22Rv1 (cell line): Measurements from ENCODE around the gene EOMES.

Source experiments
- H3K27ac ChIP-seq: fragments of 450-650 bp; 2 replicates; pipeline ENCODE4 v1.5.1; 2017
- CTCF ChIP-seq: fragments of 450-650 bp; IDR thresholded peaks from 2 replicates; pipeline ENCODE4 v1.5.1; 2017; ENCODE audit warnings: mild to moderate bottlenecking
- ZFX ChIP-seq: fragments of 450-650 bp; IDR thresholded peaks from 2 replicates; pipeline ENCODE4 v1.6.1; 2017; ENCODE audit warnings: antibody characterized with exemption, borderline replicate concordance

Gene EOMES

GRCh38 chr3:27714146-27714526 lies 8.0 kb downstream of the EOMES start:
- TF ChIP-seq ZFX (no peak), CTCF (no peak)
- H3K27ac ChIP-seq, result peak overlapping the region; percentile 58

- no peak for TF ChIP-seq CTCF
- peak overlapping the region; percentile 58 for H3K27ac ChIP-seq
These were observed 8.5 kb downstream of the EOMES start for GRCh38 chr3:27713435-27714145.

GRCh38 chr3:27713078-27713423 lies 9.1 kb downstream of the EOMES start:
- TF ChIP-seq CTCF, result no peak
- no peak for TF ChIP-seq ZFX
- peak overlapping the region; percentile 58 for H3K27ac ChIP-seq

- TF ChIP-seq ZFX (no peak), CTCF (peak; percentile 95)
- H3K27ac ChIP-seq, result peak overlapping the region; percentile 58
These were observed 9.7 kb downstream of the EOMES start for GRCh38 chr3:27712136-27713077.

- TF ChIP-seq ZFX (no peak), CTCF (no peak)
- no peak overlapping the region for H3K27ac ChIP-seq
These were observed 13.9 kb downstream of the EOMES start for GRCh38 chr3:27708250-27708649.

GRCh38 chr3:27699067-27699466 lies 23.1 kb downstream of the EOMES start:
- TF ChIP-seq CTCF, result no peak
- no peak for TF ChIP-seq ZFX
- no peak overlapping the region for H3K27ac ChIP-seq

- H3K27ac ChIP-seq, result no peak overlapping the region
- TF ChIP-seq ZFX, result no peak
- no peak for TF ChIP-seq CTCF
These were observed 25.2 kb downstream of the EOMES start for GRCh38 chr3:27696906-27697305.
